ENCODE data around the gene SLC27A5.
"Not testable (repeated sequence)": the region's sequence is repeated elsewhere in the genome, so short reads cannot be mapped to it uniquely, and the experiment has no call there.

SLC27A5 gene

DNA sequence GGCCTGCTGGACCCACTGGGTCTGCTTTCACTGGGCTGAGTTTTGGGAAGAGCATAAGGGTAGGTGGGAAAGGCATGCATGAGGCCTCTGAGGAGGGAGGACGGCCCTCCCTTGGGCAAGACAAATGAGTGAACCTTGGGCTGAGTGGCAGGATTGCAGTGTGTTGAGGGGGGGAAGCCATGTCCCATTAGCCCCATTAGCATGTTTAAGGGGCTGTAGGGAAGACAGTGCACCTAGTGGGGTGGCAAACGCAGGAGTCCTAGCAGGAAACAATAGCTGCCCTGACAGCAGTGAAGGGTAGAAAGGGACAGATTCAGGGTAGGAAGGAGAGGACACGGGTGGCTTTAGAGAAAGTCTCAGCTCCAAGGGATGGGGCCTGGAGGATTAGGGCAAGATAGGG is 10.9 kb upstream of the SLC27A5 start:
- no peak for DNase-seq (ENCODE audit: low read depth)

DNA sequence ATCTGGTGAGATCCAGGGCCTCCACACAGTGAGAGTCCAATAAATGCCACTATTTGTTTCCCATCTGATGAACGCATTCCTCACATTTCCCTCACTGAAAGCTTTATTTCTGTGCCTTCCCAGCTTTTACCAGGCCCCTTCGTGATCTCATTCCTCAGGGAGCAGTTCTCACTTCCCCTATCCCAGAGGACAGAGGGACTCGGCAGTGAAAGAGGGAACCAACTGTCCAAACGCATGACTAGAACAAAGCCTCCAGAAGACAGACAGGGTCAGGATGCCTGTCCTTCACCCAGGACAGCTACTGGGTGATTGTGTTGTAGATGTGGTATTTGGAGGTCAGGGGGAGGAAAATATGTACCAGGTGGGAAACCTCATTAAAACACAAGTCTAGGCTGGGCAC is 9.9 kb upstream of the SLC27A5 start:
- DNase-seq (ENCODE audit: low read depth): no peak

DNA sequence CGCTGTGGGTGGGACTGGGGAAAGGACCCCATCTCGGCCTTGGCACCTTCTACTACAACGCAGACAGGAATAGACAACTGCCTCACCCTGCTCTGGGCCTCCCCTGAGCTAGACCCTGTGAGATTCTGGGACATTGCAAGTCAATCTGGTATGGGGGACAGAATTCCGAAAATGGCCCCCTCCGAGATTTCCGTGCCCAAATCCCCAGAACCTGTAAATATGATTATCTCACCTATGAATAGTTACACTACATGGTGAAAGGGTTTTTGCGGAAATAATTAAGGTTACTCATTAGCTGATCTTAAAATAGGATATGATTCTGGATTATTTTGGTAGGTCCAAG is 8.4 kb upstream of the SLC27A5 start:
- no peak for DNase-seq (ENCODE audit: low read depth)

DNA sequence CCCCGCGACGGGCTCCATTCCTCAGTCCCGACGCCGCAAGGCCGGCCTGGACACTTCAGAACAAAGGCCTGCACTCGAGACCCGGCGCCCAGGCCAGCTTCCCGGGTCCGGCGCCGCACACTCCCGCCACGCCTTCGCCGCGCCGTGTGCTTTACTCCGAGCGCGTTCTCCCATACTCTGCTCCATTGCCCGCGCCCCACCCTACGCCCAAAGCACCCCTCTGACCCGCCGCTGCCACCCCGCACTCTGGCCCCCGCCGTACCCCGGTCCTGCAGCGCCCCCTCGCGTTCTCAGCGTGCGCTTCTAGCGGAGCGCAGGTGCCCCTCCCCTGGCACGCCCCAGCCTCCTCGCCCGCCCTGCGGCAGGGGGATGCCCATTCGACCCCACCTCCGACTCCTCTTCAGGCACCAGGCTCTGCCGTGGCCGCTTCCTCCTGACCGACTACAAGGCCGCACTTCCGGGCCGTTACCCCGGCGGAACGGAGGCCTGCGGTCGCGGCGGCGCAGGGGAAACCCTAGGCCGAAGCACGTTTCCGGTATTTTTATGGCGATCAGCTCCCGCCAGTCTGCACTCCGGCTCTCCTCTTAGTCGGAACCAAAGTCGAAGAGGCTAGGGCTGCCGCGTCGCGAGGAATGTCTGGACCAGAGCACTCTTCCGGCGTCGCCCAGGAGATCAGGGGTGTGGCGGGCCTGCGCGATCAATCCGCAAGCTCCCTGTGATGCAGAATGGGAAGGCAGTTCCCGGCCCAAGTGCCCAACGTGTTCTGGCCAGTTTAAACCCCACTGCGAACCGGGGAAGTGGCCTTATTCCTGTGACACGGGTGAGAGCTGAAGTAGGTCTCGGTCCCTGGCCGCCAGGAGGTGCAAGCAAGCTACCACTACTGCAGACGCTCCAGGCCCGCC is 7.8 kb upstream of the SLC27A5 start, which contains the start of gene ZBTB45:
ZBTB45 (minus strand) TSS at position 456 of the 902 bp plus-strand sequence. CDS start 2,137 bp downstream, outside the sequence.
- peak; percentile 80 for DNase-seq (ENCODE audit: low read depth)

DNA sequence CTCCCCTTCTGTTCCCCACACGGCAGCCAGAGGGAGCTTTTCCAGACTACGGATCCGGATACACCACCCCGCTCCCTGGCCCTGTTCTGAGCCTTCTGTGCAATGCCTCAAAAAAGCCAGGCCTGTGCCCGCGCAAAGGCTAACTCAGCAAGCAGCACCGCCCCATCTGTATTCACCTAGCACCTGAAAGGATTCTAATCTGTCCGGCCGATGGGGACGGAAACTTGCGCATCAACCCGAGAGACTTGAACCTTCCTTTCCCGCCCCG is 7.2 kb upstream of the SLC27A5 start:
- no peak for DNase-seq (ENCODE audit: low read depth)

DNA sequence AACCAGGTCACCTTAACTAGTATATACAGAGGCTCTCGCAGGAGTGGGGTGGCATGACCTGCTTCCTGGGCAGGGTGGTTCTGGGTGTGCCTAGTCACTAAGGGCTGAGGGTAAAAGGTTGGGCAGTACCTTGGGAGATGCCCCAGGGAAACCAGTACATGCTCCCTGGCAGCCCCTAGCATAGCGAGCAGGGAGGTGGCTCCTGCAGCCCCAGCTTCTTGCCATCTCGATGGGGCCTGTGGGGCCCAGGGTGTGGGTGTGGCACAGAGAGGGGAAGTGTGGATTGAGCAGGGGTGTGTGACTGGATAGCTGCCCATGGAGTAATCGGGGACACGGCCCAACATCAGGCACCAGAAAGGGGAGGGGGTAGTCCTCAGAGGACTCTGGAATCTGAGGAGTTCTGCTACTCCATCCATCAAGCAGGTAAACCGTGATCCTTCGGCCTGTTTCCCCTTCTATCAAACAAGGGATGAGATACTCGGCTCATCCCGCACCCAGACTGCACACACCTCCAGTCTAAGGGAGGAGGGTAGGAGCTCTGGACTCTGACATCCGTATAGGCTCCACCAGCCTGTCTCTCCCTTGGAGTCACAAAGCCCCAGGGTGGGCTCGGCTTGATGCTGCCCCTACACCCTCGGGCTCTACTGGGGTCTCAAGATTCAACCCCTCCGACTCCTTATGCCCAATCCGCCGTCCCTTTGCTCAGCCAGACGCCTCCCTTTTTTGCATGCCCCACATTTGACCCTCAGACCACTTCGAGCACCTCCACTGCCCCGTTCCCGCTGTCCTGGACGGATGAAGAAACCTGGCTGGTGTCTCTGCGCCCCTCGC is 6.7 kb upstream of the SLC27A5 start:
- DNase-seq (ENCODE audit: low read depth): no peak

DNA sequence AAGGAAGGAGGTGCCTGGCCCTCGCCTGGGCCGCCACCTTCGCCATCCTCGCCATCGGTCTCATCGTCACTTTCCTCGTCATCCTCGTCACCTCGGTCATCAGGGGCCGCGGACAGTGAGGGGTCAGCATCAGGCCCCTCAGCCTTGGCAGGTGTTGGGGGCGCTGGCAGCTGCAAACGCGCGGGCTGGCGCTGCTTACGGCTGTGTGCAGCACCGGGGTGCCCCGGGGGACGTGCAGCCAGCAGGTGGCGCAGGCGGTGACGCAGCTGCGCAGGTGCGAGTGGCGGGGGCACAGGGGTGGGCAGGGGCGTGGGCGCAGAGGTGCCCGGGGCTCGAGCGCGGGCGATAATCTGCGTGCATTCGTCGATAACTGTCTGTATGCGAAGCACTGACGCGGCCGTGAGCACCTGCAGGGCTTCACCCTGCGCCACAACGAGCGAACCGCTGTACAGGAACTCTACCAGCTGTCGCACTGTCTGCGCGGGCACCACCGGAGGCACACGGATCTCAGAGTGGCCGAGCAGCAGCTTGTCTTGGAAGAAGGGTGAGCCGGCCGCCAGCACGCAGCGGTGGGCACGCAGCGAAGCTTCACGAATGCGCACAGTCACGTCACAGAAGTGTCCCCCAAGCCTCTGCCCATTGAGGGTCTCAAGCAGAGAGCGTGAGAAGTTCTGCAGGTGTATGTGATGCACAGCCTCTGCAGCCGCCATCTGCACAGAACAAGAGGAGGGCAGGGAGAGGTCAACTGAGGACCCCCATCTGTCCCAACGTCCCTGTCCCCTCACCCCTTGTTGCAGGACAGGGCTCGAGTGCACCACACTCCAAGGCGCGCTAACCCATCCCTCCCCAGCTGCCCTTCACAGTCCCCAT is 5.4 kb upstream of the SLC27A5 start:
- no peak for DNase-seq (ENCODE audit: low read depth)

DNA sequence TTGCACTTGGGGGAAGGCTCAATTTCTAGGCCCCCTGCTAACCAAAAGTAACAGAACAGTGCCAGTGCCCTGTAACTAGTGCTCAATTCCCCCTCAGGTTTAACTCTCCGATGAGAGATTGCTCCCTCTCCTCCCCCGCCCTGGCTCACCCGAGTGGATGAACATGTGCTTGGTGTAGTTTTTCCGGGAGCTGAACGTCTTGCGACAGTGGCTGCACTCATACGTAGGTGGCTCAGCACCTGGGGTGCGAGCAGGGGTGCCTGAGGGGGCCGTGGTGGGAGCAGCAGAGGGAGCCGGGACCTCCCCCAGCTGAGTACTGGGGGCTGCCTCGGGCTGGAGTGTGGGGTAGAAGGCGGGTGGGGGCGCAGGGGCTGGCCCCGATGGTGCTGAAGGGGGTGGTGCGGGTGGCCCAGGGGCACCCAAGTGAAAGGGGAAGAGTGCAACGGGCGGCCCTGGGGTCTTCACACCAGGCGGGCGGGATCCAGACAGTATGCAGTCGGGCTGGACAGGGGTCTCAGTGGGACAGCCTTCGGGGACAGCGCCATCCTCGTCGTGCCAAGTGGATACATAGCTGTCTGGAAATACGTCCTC is 4.5 kb upstream of the SLC27A5 start:
- no peak for DNase-seq (ENCODE audit: low read depth)

DNA sequence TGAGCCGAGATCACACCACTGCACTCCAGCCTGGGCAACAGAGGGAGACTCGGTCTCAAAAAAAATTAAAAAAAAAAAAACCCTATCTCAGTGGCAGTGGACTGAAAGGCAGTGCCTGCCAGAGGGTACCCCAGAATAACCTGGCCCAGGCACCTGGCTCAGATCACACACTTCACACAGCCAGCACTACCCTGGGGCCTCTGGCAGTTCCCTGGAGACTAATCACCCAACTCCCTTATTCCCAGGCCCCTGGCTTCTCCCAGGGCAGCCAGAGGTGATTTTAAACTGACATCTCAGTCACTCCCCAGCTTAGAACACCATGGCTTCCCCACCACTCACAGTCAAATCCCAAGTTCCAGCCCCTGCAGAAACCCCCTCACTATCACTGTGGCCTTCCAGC is 3.5 kb upstream of the SLC27A5 start:
- DNase-seq (ENCODE audit: low read depth): no peak

DNA sequence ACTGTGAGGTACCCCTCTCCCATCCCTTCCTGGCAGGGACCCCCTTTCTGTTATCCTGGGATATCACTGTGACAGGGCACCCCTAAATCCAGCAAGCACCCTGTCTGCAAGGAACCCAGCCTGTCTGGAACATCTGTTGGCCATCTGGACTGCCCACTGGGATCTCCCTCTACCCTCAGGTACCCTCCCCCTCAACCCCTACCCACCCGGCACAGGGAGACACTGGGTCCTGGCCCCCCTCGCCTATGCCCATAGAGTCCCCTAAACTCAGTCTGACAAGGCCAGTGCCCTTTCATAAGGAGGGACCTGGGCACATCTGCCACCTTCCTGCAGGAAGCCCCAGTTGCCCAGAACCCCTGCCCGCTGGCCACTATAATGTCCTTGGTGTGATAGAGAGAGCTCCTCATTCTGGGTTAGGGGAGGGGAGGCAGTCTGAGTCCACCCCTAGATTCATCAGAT is 2.8 kb upstream of the SLC27A5 start:
- no peak for DNase-seq (ENCODE audit: low read depth)

DNA sequence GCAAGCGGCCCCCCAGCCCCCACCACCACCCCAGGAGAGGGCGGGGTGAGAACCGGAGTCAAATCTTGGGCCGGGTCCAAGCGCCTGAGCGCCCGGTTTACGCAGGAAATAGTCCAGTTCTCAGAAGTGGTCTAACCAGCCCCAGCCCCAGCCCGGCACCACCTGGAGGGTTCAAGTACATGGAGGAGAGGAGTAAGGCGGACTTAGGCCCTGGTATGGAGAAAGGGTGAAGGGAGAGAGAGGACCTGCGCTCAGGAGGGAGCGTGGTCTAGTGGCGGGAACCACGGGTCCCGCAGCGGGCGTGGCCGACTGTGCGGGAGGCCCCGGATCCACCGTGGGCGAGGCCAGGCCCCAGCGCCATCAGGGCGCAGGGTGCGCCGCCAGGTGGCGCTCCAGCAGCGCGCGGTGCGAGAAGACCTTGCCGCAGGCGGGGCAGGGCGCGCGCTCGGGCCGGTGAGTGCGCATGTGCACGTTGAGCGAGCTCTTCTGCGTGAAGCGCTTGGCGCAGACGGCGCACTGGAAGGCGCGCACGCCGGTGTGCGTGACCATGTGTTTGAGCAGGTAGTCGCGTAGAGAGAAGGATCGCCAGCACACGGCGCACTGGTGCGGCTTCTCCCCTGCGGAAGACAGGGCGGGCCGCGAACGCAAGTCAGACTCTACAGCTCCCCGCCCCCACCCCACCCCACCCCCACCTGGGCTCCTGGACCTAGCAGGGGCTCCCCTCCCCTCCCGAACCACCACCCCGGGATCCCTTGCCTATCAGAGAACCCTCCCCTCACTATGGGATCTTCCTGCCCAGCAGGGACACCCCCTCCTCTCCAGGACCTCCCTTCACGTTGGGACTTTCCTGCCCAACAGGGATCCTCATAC is 2.1 kb upstream of the SLC27A5 start:
- peak; percentile 93 for DNase-seq (ENCODE audit: low read depth)

DNA sequence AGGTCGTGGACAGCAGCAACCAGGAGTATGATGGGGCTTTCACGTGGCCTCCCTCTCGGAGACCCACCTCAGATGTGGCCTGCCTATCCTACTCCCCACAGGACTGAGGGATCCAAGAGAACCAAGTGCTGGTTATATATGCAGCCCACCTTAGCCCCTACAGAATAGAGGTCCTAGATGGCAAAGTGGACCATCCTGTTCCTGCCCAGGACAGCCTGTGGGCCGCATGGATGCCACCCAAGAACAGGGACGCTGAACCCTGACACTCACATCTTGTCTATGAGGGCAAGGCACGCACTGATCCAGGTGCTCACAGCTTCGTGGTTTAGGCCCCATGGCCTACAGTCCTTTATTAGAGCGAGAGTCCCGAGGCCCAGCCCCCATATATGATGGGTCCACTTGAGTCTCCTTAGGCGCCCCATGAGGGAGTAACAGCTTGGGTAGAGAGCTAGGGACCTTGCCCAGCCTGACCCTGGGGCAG is 1.5 kb upstream of the SLC27A5 start:
- no peak for DNase-seq (ENCODE audit: low read depth)

DNA sequence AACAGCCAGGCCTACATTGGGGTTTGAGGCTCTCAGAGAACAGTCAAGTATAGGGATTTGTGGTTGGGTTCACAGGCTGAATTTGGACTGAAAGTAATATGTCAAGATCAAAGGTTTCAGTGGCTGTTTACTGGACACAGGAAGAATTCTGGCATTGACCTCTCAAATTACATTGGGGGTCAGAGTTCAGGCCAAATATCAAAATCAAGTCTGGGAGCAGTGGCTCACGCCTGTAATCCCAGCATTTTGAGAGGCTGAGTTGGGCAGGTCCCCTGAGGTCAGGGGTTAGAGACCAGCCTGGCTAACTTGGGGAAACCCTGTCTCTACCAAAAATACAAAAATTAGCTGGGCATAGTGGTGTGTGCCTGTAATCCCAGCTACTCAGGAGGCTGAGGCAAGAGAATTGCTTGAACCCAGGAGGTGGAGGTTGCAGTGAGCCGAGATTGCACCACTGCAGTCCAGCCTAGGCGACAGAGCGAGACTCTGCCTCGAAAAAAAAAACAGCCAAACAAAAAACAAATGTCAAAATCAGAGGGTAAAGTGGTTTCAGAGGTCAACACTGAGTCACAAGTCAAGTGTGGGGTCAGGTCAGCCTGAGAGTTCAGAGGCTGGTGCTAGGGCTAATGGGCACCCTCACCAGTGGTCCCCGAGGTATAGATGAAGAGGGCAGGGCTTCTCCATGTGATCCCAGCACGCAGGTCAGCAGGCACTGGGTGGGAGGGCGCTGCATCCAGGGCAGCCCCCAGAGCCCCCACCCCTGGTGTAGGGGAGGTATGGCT is 1.5 kb downstream of the SLC27A5 start:
- no peak for DNase-seq (ENCODE audit: low read depth)

DNA sequence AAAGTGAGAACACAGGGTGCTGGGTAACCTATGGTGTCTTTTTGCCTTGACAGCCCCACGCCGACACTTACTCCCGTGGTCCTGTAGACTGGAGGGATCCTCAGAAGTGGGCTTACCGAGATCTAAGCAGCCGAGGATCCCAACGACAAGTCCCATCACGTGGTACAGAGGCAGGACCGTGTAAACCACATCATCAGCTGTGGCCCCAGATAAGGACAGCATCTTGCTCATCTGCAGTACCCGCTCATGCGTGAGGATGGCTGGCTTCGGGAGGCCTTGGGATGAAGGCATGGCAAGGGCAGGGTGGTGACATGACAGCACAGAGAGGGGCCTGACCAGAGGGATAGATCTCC is 2.1 kb downstream of the SLC27A5 start:
- DNase-seq (ENCODE audit: low read depth): no peak

DNA sequence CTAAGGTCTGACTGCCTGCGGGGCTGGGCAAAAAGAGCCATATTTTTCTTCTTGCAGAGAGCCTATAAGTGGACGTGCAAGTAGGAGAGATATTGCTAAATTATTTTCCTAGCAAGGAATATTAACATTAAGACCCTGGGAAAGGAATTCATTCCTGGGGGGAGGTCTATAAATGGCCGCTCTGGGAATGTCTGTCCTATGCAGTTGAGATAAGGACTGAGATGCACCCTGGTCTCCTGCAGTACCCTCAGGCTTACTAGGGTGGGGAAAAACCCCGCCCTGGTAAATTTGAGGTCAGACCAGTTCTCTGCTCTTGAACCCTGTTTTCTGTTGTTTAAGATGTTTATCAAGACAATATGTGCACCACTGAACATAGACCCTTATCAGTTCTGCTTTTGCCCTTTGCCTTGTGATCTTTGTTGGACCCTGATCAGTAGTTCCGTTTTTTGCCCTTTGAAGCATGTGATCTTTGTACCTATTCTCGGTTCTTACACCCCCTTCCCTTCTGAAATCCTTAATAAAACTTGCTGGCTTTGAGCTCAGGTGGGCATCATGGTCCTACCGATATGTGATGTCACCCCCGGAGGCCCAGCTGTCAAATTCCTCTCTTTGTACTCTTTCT is 4.1 kb downstream of the SLC27A5 start:
- not testable (repeated sequence) for DNase-seq (ENCODE audit: low read depth)

DNA sequence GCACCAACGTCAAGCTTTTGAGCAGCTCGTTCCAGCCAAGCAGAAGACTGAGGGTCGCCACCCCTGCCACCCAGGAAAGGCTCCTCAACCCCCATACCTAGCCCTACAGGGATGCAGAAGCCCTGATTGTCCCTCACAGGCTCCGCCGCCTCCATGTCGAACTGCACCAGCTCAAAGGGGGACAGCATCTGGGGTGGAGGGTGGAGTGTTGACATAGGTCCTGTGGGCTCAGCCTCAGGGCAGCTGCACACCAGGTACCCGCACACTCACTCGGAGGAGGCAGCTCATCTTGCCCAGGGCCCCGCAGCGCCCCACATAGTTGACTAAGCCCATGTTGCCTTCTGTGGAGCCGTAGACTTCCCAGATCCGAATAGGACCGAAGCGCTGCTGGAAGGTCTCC is 11.6 kb downstream of the SLC27A5 start:
- no peak for DNase-seq (ENCODE audit: low read depth)

DNA sequence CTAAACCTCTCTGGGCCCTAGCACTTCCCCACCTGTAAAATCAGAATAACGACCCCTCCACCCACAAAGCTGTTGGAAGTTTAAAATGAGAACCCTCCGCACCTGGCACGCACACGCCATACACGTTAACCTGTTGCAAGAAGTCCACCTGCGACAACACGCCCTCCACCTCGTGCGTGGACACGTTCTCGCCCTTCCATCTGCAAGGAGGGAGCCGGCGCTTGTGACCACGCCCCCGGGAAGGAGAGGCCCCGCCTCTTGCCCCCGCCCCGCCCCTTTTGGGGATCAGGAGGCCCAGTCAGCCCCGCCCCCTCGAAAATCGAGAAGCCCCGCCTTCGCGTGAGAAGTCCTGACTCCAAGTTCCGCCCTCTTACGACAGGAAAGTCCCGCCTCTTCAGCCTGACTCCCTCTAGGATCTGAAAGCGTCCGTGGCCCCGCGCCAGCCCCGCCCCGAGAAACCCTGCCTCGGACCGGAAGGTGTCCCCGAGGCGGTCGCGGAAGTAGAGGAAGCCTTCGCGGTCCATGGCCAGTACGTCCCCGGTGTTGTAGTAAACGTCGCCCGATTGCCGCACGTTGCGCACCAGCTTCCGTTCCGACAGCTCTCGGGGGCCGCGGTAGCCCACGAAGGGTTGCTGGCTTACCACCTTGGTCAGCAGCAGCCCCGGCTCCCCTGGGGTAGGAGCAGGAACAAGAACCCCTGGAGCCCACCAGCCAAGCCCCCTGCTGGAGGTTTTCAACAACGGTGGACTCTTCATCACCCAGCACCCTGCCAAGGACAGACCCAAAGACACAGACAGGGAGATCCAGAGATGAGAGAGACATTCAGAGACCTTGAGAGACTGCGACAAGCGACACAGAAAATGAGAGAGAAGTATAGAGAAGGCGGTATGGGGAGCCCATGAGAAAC is 12.5 kb downstream of the SLC27A5 start:
- DNase-seq (ENCODE audit: low read depth): peak; percentile 95

DNA sequence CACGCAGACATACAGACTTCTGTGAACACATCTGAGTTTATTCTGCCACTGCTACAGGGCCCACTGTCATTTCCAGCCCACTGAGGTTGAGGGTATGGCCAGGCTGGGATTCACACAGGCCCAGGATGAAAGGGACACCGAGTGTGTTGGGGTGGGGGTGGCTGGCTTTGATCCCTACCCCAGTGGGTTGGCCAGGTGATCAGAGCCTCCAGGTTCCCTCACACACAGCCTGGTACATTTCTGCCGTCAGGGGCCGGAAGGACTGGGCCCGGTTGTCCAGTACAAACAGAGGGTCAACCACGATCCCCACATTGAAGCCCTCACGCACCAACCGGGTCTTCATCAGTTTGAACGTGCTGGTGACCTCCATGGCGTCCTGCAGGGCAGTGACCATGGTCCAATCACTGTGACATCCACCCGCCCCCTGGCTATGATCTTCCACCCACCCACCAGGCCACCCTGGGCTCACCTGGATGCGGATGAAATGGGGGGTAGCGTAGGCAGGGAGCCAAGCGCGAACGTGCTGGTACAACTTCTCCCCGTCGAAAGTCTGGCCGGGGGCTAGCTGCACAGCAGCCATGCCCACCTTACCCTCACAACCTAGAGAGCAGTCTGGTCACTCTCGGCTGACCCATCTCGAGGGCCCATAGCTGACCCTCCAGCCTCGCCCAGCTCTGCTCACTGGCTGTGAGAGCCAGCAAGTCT is 13.3 kb downstream of the SLC27A5 start:
- DNase-seq (ENCODE audit: low read depth): no peak
